Measurements from ENCODE around the gene TRAK2.

DNA sequence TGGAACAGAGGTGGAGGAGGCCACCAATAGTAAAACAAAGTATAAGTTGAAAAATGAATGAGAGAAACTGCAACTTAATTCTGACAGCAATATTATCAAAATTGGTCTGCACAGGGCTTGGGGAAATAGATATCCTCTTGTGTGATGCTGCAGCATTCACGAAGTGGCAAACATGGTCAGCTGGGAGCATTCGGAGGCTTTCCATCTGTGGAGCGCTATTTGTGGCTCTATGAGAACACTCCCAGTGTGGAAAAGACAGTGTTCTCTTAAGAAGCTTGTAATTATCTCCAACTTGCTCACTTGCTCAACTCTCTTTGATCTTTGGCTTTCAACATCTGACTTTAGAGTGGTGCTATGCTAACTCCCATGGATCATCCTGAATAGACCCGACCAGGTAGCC is 91.0 kb downstream of the TRAK2 start:
- TF ChIP-seq CTCF (IDR thresholded peaks at IDR 0.05): no peak
- TF ChIP-seq POLR2A (IDR thresholded peaks at IDR 0.05): no peak

Measured in esophagus squamous epithelium (tissue), 4 donors.